B cell (primary cell): ENCODE measurements around the gene EPM2AIP1.

ENCODE experiments used
- EZH2 ChIP-seq: IDR thresholded peaks from 2 replicates; pipeline ENCODE4 v1.6.1; 2012; ENCODE audit warnings: borderline replicate concordance, low read depth, mild to moderate bottlenecking, moderate library complexity, low read length; ENCODE audit not compliant: insufficient read depth, poor library complexity, severe bottlenecking
- TF ChIP-seq, protein P1 (sequence below): fragments of 200-600 bp; IDR thresholded peaks from one replicate; pipeline ENCODE4 v1.8.0; 2022; ENCODE audit warnings: antibody characterized with exemption, mild to moderate bottlenecking

DNA sequence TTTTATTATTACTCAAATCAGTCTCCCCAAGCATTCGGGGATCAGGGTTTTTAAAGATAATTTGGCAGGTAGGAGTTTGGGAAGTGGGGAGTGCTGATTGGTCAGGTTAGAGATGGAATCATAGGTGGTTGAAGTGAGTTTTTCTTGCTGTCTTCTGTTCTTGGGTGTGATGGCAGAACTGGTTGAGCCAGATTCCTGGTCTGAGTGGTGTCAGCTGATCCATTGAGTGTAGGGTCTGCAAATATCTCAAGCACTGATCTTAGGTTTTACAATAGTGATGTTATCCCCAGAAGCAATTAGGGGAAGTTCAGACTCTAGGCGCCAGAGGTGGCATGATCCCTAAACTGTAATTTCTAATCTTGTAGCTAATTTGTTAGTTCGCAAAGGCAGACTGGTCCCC lies 27.5 kb downstream of the EPM2AIP1 start:
- TF ChIP-seq, protein P1, sequence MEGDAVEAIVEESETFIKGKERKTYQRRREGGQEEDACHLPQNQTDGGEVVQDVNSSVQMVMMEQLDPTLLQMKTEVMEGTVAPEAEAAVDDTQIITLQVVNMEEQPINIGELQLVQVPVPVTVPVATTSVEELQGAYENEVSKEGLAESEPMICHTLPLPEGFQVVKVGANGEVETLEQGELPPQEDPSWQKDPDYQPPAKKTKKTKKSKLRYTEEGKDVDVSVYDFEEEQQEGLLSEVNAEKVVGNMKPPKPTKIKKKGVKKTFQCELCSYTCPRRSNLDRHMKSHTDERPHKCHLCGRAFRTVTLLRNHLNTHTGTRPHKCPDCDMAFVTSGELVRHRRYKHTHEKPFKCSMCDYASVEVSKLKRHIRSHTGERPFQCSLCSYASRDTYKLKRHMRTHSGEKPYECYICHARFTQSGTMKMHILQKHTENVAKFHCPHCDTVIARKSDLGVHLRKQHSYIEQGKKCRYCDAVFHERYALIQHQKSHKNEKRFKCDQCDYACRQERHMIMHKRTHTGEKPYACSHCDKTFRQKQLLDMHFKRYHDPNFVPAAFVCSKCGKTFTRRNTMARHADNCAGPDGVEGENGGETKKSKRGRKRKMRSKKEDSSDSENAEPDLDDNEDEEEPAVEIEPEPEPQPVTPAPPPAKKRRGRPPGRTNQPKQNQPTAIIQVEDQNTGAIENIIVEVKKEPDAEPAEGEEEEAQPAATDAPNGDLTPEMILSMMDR: no peak
- no peak for TF ChIP-seq EZH2
